ENCODE measurements around the gene FKBP1B.
"Not testable (repeated sequence)": the region's sequence is repeated elsewhere in the genome, so short reads cannot be mapped to it uniquely, and the experiment has no call there.

FKBP1B gene

GRCh38 chr2:24049485-24050021 is at the start of gene FKBP1B:
TSS of gene FKBP1B (plus strand) at chr2:24049741. CDS start at chr2:24049850, 109 bp downstream.
- peak in 1 of 2 donors; percentile 25 for DNase-seq (ENCODE audit: low read depth in 2 of 2)

- DNase-seq (ENCODE audit: low read depth in 2 of 2), result no peak
These were observed 41.8 kb upstream of the FKBP1B start for GRCh38 chr2:24007693-24008092.

- DNase-seq (ENCODE audit: low read depth in 2 of 2), result no peak
These were observed 40.7 kb upstream of the FKBP1B start for GRCh38 chr2:24008672-24009366.

- no peak for DNase-seq (ENCODE audit: low read depth in 2 of 2)
These were observed 40.2 kb upstream of the FKBP1B start for GRCh38 chr2:24009367-24009679.

GRCh38 chr2:24009680-24010476 is 39.7 kb upstream of the FKBP1B start, which contains the start of gene MFSD2B:
TSS of gene MFSD2B (plus strand) at chr2:24010085. CDS start at chr2:24010097, 12 bp downstream.
- DNase-seq (ENCODE audit: low read depth in 2 of 2), result no peak

- no peak for DNase-seq (ENCODE audit: low read depth in 2 of 2)
These were observed 38.9 kb upstream of the FKBP1B start for GRCh38 chr2:24010477-24011249.

GRCh38 chr2:24011250-24012104 is 38.1 kb upstream of the FKBP1B start:
- DNase-seq (ENCODE audit: low read depth in 2 of 2), result no peak

- DNase-seq (ENCODE audit: low read depth in 2 of 2), result no peak
These were observed 36.9 kb upstream of the FKBP1B start for GRCh38 chr2:24012521-24013188.

GRCh38 chr2:24014902-24015301 is 34.6 kb upstream of the FKBP1B start:
- DNase-seq (ENCODE audit: low read depth in 2 of 2), result not testable (repeated sequence)

GRCh38 chr2:24015562-24016375 is 33.8 kb upstream of the FKBP1B start:
- DNase-seq (ENCODE audit: low read depth in 2 of 2), result no peak

GRCh38 chr2:24016376-24016761 is 33.2 kb upstream of the FKBP1B start:
- no peak for DNase-seq (ENCODE audit: low read depth in 2 of 2)

GRCh38 chr2:24016853-24017703 is 32.5 kb upstream of the FKBP1B start:
- DNase-seq (ENCODE audit: low read depth in 2 of 2), result no peak

- no peak for DNase-seq (ENCODE audit: low read depth in 2 of 2)
These were observed 31.8 kb upstream of the FKBP1B start for GRCh38 chr2:24017711-24018110.

GRCh38 chr2:24018241-24018640 is 31.3 kb upstream of the FKBP1B start:
- DNase-seq (ENCODE audit: low read depth in 2 of 2), result no peak

- no peak for DNase-seq (ENCODE audit: low read depth in 2 of 2)
These were observed 29.8 kb upstream of the FKBP1B start for GRCh38 chr2:24019729-24020128.

GRCh38 chr2:24020244-24020643 is 29.3 kb upstream of the FKBP1B start:
- no peak for DNase-seq (ENCODE audit: low read depth in 2 of 2)

GRCh38 chr2:24021122-24021998 is 28.2 kb upstream of the FKBP1B start:
- DNase-seq (ENCODE audit: low read depth in 2 of 2), result no peak

Measured in stimulated activated CD8-positive, alpha-beta memory T cell treated with anti-CD3 and anti-CD28 coated beads, Interleukin-7, amount 100 ng/mL, for 1 hour (primary cell).